Measurements from ENCODE around the gene STK24. TPM values are rescaled to one million over a fixed set of nuclear protein-coding genes. Genes with fewer than 3 reads are reported as not detected.

The STK24 gene
- polyA plus RNA-seq, 1 donor from 2014 or later = 22.9 TPM

DNA sequence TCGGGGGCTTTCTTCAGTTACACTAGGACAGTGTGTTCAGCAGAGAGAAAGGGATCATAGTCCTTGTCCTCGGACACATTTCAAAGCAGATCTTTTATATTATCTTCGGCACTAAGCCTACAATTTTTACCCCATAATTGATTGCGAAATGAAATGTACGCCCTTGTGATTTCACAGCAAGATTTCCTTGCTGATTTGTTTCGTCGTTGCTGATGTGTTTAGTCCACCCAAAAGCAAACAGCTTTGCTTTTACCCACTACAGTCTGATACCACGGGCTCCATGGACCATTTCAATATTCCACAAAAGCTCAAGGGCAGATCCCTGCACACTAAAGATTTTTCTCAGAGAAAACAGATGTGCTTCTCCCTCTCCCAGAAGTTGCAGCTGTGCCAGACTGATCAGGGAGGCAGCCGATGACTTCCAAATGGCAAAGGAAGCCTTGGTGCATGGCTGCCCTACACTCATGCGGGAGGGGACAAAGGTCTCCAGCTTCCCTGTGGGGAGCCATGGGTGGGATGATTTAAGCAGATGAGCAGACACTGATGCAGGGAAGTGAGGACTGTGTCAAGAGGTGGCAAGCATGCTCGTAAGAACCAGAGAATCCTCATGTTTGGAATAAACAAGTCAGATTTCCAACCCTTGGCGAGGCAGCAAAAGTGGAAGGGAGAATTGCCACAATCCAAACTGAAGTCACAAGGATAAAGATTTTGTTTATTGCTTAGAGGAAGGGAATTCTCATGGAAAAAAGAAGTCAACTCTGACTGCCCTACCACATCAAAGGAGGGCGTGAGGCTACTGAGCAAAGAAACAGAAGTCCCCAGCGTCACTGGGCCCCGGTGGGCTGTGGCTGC is 81.1 kb downstream of the STK24 start:
- Mint-ChIP-seq H3K27me3 (no peaks in the 10 kb centered on the region), H3K27ac (no peak overlapping the region), H3K9me3 (no peaks in the 10 kb centered on the region), H3K4me3 (no peak overlapping the region), H3K4me1 (peaks cover 39 to 64% (median 56%) of the 10 kb centered on the region in 3 donors), H3K36me3 (peaks cover 2% of the 10 kb centered on the region)

DNA sequence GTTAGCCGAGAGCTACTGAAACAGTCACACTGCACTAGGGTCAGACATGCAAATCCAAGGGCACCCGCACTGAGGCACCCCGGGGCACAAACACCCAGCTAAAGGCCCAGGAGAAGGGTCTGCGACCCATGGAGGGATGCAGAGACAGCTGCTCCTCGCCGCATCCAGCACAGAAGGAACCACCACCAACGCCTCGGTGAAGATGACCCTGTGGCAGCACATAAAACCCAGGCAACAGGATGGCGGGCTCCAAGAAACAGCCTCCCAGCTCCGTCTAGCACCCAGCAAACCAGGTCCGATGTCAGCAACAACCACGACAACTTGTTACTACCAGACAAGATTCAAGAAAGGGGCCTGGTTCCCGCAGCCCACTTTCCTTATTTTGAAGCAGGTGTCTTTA is 82.1 kb downstream of the STK24 start:
- H3K27me3 Mint-ChIP-seq = no peaks in the 10 kb centered on the region
- peak overlapping the region; percentile 4 to 68 (median 40) for H3K27ac Mint-ChIP-seq
- no peaks in the 10 kb centered on the region for H3K9me3 Mint-ChIP-seq
- H3K4me3 Mint-ChIP-seq = no peak overlapping the region
- H3K36me3 Mint-ChIP-seq = peaks cover 2% of the 10 kb centered on the region
- H3K4me1 Mint-ChIP-seq = peaks cover 40 to 61% (median 54%) of the 10 kb centered on the region in 3 donors

GRCh38 chr13:98493042-98493712 is 83.7 kb downstream of the STK24 start:
- H3K9me3 Mint-ChIP-seq = peaks cover 0 to 1% (median 0%) of the 10 kb centered on the region in 3 donors
- H3K4me3 Mint-ChIP-seq = no peak overlapping the region
- H3K27me3 Mint-ChIP-seq = no peaks in the 10 kb centered on the region
- peaks cover 50 to 70% (median 62%) of the 10 kb centered on the region in 3 donors for H3K4me1 Mint-ChIP-seq
- H3K27ac Mint-ChIP-seq = no peak overlapping the region
- H3K36me3 Mint-ChIP-seq = peaks cover 2% of the 10 kb centered on the region

DNA sequence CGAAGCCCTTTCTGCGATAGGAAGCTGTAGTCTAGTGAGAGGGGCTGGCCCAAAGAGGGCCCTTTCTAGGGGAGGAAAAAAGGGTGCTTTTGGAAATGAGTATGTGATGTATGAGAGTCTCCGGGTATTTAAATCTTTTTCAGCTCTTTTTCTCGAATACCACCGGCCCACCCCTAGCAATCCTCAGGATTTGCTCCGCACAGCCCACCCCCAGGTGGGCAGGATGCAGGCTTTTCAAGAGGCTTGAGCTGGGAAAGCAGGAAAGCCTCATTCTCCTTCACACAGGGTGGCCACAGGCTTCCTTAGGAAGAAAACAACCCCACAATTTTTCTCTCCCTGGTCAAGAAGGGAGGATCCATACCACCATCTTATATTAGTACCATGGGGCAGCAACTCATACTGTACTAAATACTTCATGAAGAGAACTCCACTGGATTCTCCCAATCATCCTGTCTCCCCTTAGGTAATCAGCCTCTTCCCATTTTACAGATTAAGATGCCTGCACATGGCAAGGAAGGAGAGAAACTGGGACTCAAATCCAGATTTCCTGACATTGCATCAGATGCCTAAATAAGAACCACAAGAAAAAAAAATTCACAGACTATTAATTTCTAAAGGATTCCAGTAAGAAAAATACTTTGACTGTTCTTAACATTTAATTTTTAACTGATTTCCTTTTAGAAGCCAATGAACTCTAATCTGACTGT is 84.4 kb downstream of the STK24 start:
- Mint-ChIP-seq H3K4me1 (peaks cover 54 to 68% (median 62%) of the 10 kb centered on the region in 3 donors), H3K27ac (peak overlapping the region; percentile 29 to 70 (median 63)), H3K9me3 (peaks cover 0 to 1% (median 0%) of the 10 kb centered on the region in 3 donors), H3K4me3 (peak overlapping the region in 1 of 4 donors; percentile 50), H3K36me3 (peaks cover 2% of the 10 kb centered on the region), H3K27me3 (no peaks in the 10 kb centered on the region)

DNA sequence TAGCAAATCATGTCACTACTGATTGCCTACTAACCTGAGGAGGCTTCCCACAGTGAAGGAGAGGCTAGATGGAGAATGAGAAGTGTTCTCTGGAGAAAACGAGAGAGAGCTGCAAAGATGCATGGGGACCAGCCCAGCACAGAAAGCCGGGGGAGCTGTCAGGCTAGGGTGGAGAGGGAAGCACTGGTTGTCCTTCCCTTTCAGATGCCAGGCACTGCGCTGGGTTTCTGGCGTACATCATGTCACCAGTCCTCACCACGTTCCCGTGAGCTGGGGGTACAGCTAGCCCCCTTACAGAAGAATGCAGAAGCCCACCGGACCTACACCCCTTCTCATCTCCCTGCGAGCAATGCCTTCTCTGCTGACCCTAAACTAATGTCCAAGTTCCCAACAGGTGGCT is 86.0 kb downstream of the STK24 start:
- H3K9me3 Mint-ChIP-seq = peaks cover 0 to 1% (median 0%) of the 10 kb centered on the region in 3 donors
- peaks cover 61 to 65% (median 63%) of the 10 kb centered on the region in 3 donors for H3K4me1 Mint-ChIP-seq
- peak overlapping the region in 2 of 3 donors; percentile 44 to 70 for H3K27ac Mint-ChIP-seq
- no peaks in the 10 kb centered on the region for H3K27me3 Mint-ChIP-seq
- peak overlapping the region in 1 of 4 donors; percentile 31 for H3K4me3 Mint-ChIP-seq
- peaks cover 2% of the 10 kb centered on the region for H3K36me3 Mint-ChIP-seq

GRCh38 chr13:98490195-98490836 is 86.6 kb downstream of the STK24 start:
- H3K4me1 Mint-ChIP-seq = peaks cover 65 to 67% (median 66%) of the 10 kb centered on the region in 3 donors
- H3K4me3 Mint-ChIP-seq = peak overlapping the region in 2 of 4 donors; percentile 31 to 88
- peaks cover 2% of the 10 kb centered on the region for H3K36me3 Mint-ChIP-seq
- H3K27me3 Mint-ChIP-seq = no peaks in the 10 kb centered on the region
- H3K9me3 Mint-ChIP-seq = peaks cover 0 to 1% (median 0%) of the 10 kb centered on the region in 3 donors
- H3K27ac Mint-ChIP-seq = peak overlapping the region in 2 of 3 donors; percentile 44 to 84

GRCh38 chr13:98489446-98490194 is 87.3 kb downstream of the STK24 start:
- H3K4me1 Mint-ChIP-seq = peaks cover 63 to 69% (median 64%) of the 10 kb centered on the region in 3 donors
- H3K4me3 Mint-ChIP-seq = peak overlapping the region in 2 of 4 donors; percentile 67 to 88
- H3K36me3 Mint-ChIP-seq = peaks cover 2% of the 10 kb centered on the region
- peaks cover 0 to 1% (median 0%) of the 10 kb centered on the region in 3 donors for H3K9me3 Mint-ChIP-seq
- no peaks in the 10 kb centered on the region for H3K27me3 Mint-ChIP-seq
- H3K27ac Mint-ChIP-seq = peak overlapping the region; percentile 68 to 78 (median 78)

DNA sequence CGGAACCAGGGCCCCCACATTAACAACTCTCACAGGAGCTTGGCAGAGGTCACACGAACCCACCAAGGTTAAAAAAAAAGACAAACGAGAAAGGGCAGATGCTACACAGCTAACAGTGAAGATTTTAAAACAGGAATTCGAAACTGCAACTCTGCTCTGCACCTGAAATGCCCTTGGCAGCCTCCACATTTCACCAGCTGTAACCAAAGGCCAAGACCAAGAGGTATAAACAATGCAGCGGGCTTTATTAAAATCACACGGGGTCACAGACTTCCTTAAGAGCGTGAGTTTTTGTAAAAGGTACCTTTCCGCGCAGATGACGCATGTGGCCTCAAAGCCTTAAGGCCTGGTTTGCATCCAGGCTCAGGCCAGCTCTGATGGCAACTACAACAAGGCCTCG is 88.2 kb downstream of the STK24 start:
- Mint-ChIP-seq H3K27ac (peak overlapping the region; percentile 68 to 86 (median 78)), H3K4me1 (peaks cover 68 to 74% (median 69%) of the 10 kb centered on the region in 3 donors), H3K36me3 (no peaks in the 10 kb centered on the region), H3K27me3 (no peaks in the 10 kb centered on the region), H3K9me3 (peaks cover 0 to 1% (median 0%) of the 10 kb centered on the region in 3 donors), H3K4me3 (peak overlapping the region in 3 of 4 donors; percentile 25 to 88 (median 65))

DNA sequence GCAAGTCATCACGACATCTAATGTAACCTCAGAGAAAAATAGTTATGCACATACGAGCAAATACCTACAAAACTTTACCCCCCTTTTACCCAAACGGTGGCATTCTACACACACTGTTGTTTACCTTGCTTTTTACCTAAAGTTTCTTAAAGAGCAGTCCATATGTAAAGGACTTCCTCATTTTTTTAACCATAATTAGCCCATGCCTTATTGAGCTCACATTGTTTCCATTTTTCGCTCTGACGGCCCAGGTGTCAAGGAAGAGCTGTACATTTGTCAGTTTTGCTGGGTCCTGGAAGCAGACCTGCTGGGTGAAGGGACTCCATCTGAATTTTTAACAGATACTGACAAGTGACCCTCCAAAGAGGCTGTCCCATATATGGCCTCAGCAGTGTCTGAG is 89.4 kb downstream of the STK24 start:
- H3K4me1 Mint-ChIP-seq = peaks cover 61 to 73% (median 70%) of the 10 kb centered on the region in 3 donors
- peak overlapping the region in 3 of 4 donors; percentile 14 to 79 (median 68) for H3K4me3 Mint-ChIP-seq
- H3K9me3 Mint-ChIP-seq = peaks cover 0 to 1% (median 0%) of the 10 kb centered on the region in 3 donors
- H3K27me3 Mint-ChIP-seq = no peaks in the 10 kb centered on the region
- no peaks in the 10 kb centered on the region for H3K36me3 Mint-ChIP-seq
- H3K27ac Mint-ChIP-seq = peak overlapping the region in 2 of 3 donors; percentile 2 to 3

GRCh38 chr13:98487016-98487415 is 89.9 kb downstream of the STK24 start:
- peaks cover 56 to 73% (median 69%) of the 10 kb centered on the region in 3 donors for H3K4me1 Mint-ChIP-seq
- no peaks in the 10 kb centered on the region for H3K36me3 Mint-ChIP-seq
- H3K27me3 Mint-ChIP-seq = no peaks in the 10 kb centered on the region
- H3K9me3 Mint-ChIP-seq = peaks cover 0 to 1% (median 0%) of the 10 kb centered on the region in 3 donors
- peak overlapping the region in 2 of 3 donors; percentile 3 to 26 for H3K27ac Mint-ChIP-seq
- H3K4me3 Mint-ChIP-seq = peak overlapping the region in 2 of 4 donors; percentile 14 to 79

DNA sequence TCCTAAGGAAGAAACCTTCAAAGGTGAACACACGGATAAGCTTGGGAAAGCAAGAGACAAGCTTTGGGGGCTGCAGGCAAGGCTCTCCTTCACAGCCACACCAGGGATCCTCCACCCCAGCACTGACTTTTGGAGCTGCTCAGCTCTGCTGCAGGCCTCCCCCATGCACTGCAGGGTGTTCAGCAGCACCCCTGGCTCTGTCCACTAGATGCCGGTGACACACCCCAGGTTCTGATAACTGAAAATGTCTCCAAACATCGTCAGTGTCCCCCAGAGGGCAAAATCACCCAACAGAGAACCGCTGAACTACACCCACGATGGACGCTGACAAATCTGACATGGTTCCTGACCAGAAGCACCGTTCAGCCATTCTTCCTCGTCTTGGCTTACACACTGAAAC is 90.5 kb downstream of the STK24 start:
- Mint-ChIP-seq H3K4me3 (no peak overlapping the region), H3K36me3 (no peaks in the 10 kb centered on the region), H3K4me1 (peaks cover 53 to 74% (median 68%) of the 10 kb centered on the region in 3 donors), H3K27me3 (no peaks in the 10 kb centered on the region), H3K9me3 (peaks cover 0 to 1% (median 0%) of the 10 kb centered on the region in 3 donors), H3K27ac (peak overlapping the region in 1 of 3 donors; percentile 26)

DNA sequence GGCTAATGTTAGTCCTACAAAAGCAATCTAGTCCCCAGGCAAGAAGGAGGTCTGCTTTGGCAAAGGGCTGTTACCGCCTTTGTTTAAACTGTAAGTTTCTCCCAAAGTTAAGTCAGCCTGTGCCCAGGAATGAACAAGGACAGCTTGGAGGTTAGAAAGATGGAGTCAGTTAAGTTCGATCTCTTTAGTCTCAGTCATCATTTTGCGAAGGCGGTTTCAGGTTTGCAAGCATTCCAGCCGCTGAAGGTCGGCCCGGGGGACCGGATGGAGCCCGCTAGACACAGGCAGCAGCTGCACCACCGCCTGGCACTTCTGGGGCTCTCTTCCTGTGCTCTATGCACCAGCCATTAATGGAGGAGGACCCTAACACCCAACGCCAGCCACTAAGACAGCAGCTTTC is 91.3 kb downstream of the STK24 start:
- Mint-ChIP-seq H3K27ac (peak overlapping the region in 2 of 3 donors; percentile 17 to 19), H3K27me3 (no peaks in the 10 kb centered on the region), H3K9me3 (peaks cover 0 to 1% (median 0%) of the 10 kb centered on the region in 3 donors), H3K36me3 (no peaks in the 10 kb centered on the region), H3K4me1 (peaks cover 55 to 72% (median 72%) of the 10 kb centered on the region in 3 donors), H3K4me3 (peak overlapping the region in 1 of 4 donors; percentile 71)

All from IgD-negative memory B cell (primary cell).